KOPT-K1 (cell line): ENCODE data around the gene DAPP1.

Source experiments
- H3K27ac ChIP-seq: fragments of 200-600 bp; sonication (generic); 2 replicates; pipeline ENCODE4 v1.5.1; 2016; ENCODE audit warnings: antibody characterized with exemption, mild to moderate bottlenecking, low read depth, low read length; ENCODE audit not compliant: poor library complexity, severe bottlenecking
- H3K36me3 ChIP-seq: fragments of 200-600 bp; sonication (generic); 2 replicates; pipeline ENCODE4 v1.5.1; 2017; ENCODE audit warnings: antibody characterized with exemption, mild to moderate bottlenecking, low read length, moderate library complexity; ENCODE audit not compliant: insufficient read depth
- H3K9me3 ChIP-seq: fragments of 200-600 bp; sonication (generic); 2 replicates; pipeline ENCODE4 v1.5.1; 2017; ENCODE audit warnings: antibody characterized with exemption, low read length, mild to moderate bottlenecking; ENCODE audit not compliant: insufficient read depth, poor library complexity, severe bottlenecking

The DAPP1 gene

GRCh38 chr4:99834569-99834968 lies 17.9 kb downstream of the DAPP1 start:
- Histone ChIP-seq H3K36me3 (no peaks in the 10 kb centered on the region), H3K9me3 (no peaks in the 10 kb centered on the region), H3K27ac (no peak overlapping the region)

- Histone ChIP-seq H3K27ac (no peak overlapping the region), H3K36me3 (no peaks in the 10 kb centered on the region), H3K9me3 (no peaks in the 10 kb centered on the region)
Measured at GRCh38 chr4:99835942-99836341, 19.3 kb downstream of the DAPP1 start.

DNA sequence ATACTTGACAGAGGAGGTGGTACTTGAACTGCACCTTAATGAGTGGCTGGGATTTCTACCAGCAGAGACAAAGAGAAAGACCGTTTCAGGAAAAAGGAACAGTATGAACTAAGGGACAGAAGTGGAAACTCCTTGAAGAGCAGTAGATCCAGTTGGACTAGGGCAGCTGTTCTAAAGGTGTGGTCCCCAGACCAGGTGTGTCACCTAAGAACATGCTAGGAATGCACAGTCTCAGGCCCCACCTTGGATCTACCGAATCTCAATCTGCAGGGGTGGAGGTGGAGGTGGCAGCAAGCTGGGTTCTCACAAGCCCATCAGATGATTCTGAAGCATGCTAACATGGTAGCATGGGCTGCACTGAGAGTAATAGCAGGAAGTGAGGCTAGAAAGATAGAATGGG lies 22.3 kb downstream of the DAPP1 start:
- Histone ChIP-seq H3K27ac (no peak overlapping the region), H3K36me3 (no peaks in the 10 kb centered on the region), H3K9me3 (no peaks in the 10 kb centered on the region)

DNA sequence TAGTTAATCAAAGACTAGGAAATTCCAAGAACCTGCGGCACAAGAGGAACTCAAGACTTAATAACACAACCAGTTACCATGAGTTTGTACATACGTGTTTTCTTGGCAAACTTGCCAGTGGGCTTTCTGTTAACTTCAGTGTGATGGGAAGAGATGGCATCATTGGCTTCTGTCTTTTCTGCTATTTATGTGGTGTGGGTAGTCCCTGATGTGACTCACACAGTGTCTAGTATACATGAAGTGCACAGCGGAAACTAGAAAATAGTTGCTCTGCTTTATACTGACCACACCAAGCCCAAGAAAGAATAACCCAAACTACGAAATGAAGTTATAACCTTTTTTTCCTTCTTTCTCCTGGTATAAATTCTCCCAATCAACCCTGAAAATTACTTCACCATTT lies 24.5 kb downstream of the DAPP1 start:
- Histone ChIP-seq H3K27ac (no peak overlapping the region), H3K9me3 (no peaks in the 10 kb centered on the region), H3K36me3 (no peaks in the 10 kb centered on the region)

- no peaks in the 10 kb centered on the region for H3K36me3 ChIP-seq
- H3K27ac ChIP-seq = no peak overlapping the region
- H3K9me3 ChIP-seq = no peaks in the 10 kb centered on the region
Measured at GRCh38 chr4:99843413-99843812, 26.8 kb downstream of the DAPP1 start.

DNA sequence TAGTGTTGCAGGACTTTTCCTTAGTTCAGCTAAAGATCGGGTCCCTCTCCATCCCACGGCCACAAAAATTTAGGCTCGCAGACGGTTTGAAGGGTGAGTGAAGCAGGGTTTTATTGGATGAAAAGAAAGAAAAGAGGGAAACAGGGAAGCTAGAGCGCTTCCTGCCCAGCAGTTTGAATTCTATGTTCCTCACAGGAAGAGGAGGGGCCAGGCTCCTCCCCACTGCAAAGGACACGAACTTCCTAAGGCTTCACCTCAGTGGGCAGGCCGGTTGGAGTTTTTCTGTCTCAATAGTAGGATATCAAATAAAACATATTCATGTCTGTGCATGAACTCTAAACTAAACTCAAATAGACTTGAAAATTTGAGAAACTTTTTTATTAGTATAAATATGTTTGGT lies 27.4 kb downstream of the DAPP1 start:
- Histone ChIP-seq H3K36me3 (no peaks in the 10 kb centered on the region), H3K27ac (no peak overlapping the region), H3K9me3 (no peaks in the 10 kb centered on the region)

- H3K36me3 ChIP-seq = no peaks in the 10 kb centered on the region
- H3K9me3 ChIP-seq = no peaks in the 10 kb centered on the region
- H3K27ac ChIP-seq = no peak overlapping the region
Measured at GRCh38 chr4:99845179-99845578, 28.6 kb downstream of the DAPP1 start.

- H3K27ac ChIP-seq = no peak overlapping the region
- H3K9me3 ChIP-seq = no peaks in the 10 kb centered on the region
- H3K36me3 ChIP-seq = no peaks in the 10 kb centered on the region
Measured at GRCh38 chr4:99845708-99846469, 29.3 kb downstream of the DAPP1 start.

DNA sequence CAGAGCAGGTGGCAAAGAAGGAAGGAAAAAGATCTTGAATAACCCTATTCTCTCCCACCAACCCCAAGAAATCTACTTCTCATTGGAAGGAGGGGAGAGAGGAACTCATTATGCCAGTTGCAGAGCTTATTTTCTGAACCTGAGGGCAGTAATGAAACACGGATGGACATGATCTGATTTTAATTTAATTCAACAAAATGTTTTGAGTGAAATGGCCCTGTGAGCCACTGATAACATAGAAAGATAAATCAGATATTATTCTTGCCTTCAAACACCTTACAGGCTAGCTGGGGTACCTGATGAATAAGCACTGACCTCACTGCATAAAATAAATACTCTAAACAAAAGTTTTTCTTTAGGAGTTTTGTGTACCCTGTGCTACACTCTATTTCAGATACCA lies 30.3 kb downstream of the DAPP1 start:
- Histone ChIP-seq H3K27ac (no peak overlapping the region), H3K36me3 (no peaks in the 10 kb centered on the region), H3K9me3 (no peaks in the 10 kb centered on the region)

- H3K9me3 ChIP-seq = no peaks in the 10 kb centered on the region
- no peaks in the 10 kb centered on the region for H3K36me3 ChIP-seq
- no peak overlapping the region for H3K27ac ChIP-seq
Measured at GRCh38 chr4:99847362-99847976, 30.8 kb downstream of the DAPP1 start.

DNA sequence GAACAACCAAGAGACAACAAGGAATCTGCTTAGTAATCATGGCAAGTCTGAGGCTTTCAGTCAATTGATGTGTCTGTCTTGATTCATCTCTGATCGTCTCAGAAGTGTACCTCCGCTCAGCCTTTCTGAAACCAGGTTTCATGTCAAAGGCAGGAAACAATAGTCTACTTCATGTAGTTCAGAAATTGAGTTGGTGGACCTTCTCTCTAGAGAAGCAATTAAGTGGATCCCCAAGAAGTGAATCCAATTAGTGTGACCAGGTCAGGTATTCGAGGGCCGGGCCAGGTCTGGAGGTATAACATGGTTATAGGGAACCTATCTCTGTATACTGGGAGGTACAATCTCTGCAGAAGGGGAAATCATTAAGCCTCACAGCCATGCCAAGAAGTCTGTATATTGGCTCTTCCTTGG lies 32.0 kb downstream of the DAPP1 start:
- Histone ChIP-seq H3K27ac (no peak overlapping the region), H3K9me3 (no peaks in the 10 kb centered on the region), H3K36me3 (no peaks in the 10 kb centered on the region)

DNA sequence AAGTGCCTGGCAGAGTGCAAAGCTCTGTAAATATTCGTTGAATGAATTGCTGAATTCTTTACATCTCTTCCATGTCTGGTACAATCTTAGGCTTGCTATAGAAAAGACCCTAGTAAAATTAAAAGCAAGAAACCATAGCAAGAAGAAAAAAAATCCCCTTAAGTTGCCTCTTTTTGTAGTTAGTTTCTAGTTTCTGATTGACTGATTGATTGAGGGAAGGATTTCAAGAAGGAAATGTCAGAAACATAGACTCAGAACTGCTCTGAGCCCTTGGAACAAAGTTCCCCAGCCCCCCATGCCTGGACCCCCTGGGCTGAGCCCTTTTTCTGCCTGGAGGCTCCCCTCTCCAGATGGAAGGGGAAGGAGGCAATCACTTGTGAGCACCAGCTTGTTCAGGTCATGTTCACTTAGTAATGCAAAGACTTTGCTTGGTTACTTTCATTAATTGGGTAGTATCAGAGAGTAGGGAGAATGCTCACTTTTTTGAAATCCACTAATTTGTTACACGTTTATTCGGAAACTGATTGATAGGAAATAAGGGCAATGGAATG lies 35.6 kb downstream of the DAPP1 start:
- Histone ChIP-seq H3K36me3 (no peaks in the 10 kb centered on the region), H3K9me3 (no peaks in the 10 kb centered on the region), H3K27ac (no peak overlapping the region)

- H3K9me3 ChIP-seq = no peaks in the 10 kb centered on the region
- no peaks in the 10 kb centered on the region for H3K36me3 ChIP-seq
- no peak overlapping the region for H3K27ac ChIP-seq
Measured at GRCh38 chr4:99853190-99853589, 36.6 kb downstream of the DAPP1 start.

DNA sequence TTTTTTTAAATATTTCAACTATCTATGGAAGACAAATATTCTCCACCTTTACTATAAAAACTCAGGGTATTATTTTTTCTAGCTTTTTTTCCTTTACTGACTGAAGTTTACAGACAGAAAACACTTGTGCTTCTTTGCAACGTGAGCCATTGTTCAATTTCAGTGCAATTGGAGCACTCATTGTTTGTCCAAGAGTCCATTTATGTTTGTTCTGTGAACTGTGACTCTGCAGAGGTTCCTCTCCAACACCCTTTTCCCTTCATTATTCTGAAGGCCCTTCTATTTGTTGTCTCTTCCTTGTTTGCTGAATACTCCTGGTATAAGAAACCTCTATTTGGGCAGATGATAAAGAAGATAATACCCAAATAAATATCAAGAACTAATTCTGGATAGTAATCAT lies 37.4 kb downstream of the DAPP1 start:
- Histone ChIP-seq H3K9me3 (no peaks in the 10 kb centered on the region), H3K36me3 (no peaks in the 10 kb centered on the region), H3K27ac (no peak overlapping the region)

DNA sequence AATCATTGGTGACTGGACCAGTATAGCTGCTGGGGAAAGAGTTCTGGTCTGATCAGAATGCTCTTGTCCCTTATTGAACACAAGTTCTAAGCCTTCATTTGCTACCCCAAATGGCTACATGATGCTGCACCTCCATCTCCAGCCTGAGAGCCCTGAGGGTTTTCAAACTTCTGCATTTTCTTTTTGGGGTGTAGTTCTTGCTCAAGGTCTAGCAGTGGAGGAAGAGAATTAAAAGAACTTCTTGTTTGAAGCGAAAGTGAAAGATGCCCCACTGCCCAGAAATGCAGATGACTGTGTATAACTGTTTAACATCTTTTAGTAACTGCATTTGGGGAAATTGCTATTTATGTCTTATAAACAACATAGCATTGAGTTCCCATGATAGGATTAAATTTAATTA lies 39.1 kb downstream of the DAPP1 start:
- Histone ChIP-seq H3K36me3 (no peaks in the 10 kb centered on the region), H3K9me3 (no peaks in the 10 kb centered on the region), H3K27ac (no peak overlapping the region)

DNA sequence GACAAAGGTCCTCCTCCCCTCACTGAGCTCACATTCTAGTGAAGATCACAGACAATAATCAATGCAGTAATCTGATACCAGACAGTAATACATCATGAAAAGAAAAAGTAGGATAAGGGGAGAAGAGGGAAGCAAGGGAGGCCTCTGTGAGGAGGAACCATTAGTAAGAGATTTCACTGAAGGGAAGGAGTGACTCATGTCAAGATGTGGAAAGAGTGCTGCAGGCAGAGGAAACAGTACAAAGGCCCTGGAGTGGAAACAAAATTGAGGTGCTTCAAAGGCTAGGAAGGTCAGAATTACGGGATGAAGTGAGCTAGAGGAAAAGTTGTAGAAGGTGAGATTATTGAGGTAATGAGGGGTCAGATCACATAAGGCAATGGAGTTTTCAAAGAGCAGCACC lies 39.5 kb downstream of the DAPP1 start:
- no peak overlapping the region for H3K27ac ChIP-seq
- H3K36me3 ChIP-seq = no peaks in the 10 kb centered on the region
- H3K9me3 ChIP-seq = no peaks in the 10 kb centered on the region
